Mesenchymal stem cell (in vitro differentiated cells and primary cell): ENCODE data around the gene EMID1.
A peak's percentile ranks its signal among the peaks of the same experiment; 100 is the strongest.

ENCODE experiments used
- DNase-seq: peaks from one replicate; pipeline ENCODE4 v3.0.0-alpha.2; 2013
- H2AFZ ChIP-seq: one replicate; pipeline ENCODE4 v1.6.1; 2013; ENCODE audit warnings: low read depth, mild to moderate bottlenecking, control low read depth, inconsistent platforms, low read length, moderate library complexity
- H2AK5ac ChIP-seq: 2 replicates; pipeline ENCODE4 v1.6.1; 2013; ENCODE audit warnings: low read length, moderate library complexity, mild to moderate bottlenecking, inconsistent platforms; ENCODE audit not compliant: severe bottlenecking
- H2BK120ac ChIP-seq: one replicate; pipeline ENCODE4 v1.6.1; 2013; ENCODE audit warnings: low read depth, mild to moderate bottlenecking, inconsistent platforms, low read length, moderate library complexity
- H2BK12ac ChIP-seq, 2 experiments: one replicate each; pipeline ENCODE4 v1.6.1; 2013; ENCODE audit warnings: inconsistent platforms in 2 of 2, low read length in 2 of 2, mild to moderate bottlenecking in 2 of 2, moderate library complexity in 2 of 2, control low read depth in 1 of 2
- H2BK15ac ChIP-seq: one replicate; pipeline ENCODE4 v1.6.1; 2013; ENCODE audit warnings: mild to moderate bottlenecking, low read depth, inconsistent platforms; ENCODE audit not compliant: poor library complexity, severe bottlenecking
- H2BK5ac ChIP-seq: 2 replicates; pipeline ENCODE4 v1.6.1; 2013; ENCODE audit warnings: low read depth, mild to moderate bottlenecking, low read length, control low read depth, inconsistent platforms; ENCODE audit not compliant: poor library complexity, severe bottlenecking
- H3K14ac ChIP-seq, 2 experiments: one replicate each; pipeline ENCODE4 v1.6.1; 2013; ENCODE audit warnings: inconsistent platforms in 2 of 2, low read length in 2 of 2, control low read depth in 1 of 2, mild to moderate bottlenecking in 1 of 2, moderate library complexity in 1 of 2
- H3K18ac ChIP-seq, 2 experiments: one replicate each; pipeline ENCODE4 v1.6.1; 2013; ENCODE audit warnings: inconsistent platforms in 2 of 2, low read length in 2 of 2, control low read depth in 1 of 2, low read depth in 1 of 2, mild to moderate bottlenecking in 1 of 2
- H3K23ac ChIP-seq, 2 experiments: one replicate each; pipeline ENCODE4 v1.6.1; 2013; ENCODE audit warnings: inconsistent platforms in 2 of 2, low read length in 2 of 2, mild to moderate bottlenecking in 2 of 2, moderate library complexity in 2 of 2, control low read depth in 1 of 2
- H3K27ac ChIP-seq: 2 replicates; pipeline ENCODE4 v1.5.1; 2013; ENCODE audit warnings: mild to moderate bottlenecking, moderate library complexity, low read length, control low read depth, inconsistent platforms; ENCODE audit not compliant: poor library complexity, severe bottlenecking
- H3K27me3 ChIP-seq, 2 experiments: 2 replicates each; pipeline versions ENCODE4 v1.6.1 to v1.7.0; 2013; ENCODE audit warnings: low read length in 2 of 2, mild to moderate bottlenecking in 2 of 2, moderate library complexity in 2 of 2, control low read depth in 1 of 2, inconsistent platforms in 1 of 2; ENCODE audit not compliant: control insufficient read depth in 1 of 2, insufficient read depth in 1 of 2
- H3K36me3 ChIP-seq, 2 experiments: 2 replicates each; pipeline versions ENCODE4 v1.6.1 to v1.7.0; 2013; ENCODE audit warnings: low read length in 2 of 2, control low read depth in 1 of 2, inconsistent platforms in 1 of 2, low read depth in 1 of 2, mild to moderate bottlenecking in 1 of 2; ENCODE audit not compliant: insufficient read depth in 2 of 2, control insufficient read depth in 1 of 2
- H3K4ac ChIP-seq, 2 experiments: one replicate each; pipeline ENCODE4 v1.6.1; 2013; ENCODE audit warnings: inconsistent platforms in 2 of 2, low read length in 2 of 2, mild to moderate bottlenecking in 2 of 2, moderate library complexity in 2 of 2, control low read depth in 1 of 2, low read depth in 1 of 2
- H3K4me1 ChIP-seq: 2 replicates; pipeline ENCODE4 v1.6.1; 2013; ENCODE audit warnings: low read depth, low read length, control low read depth; ENCODE audit not compliant: control insufficient read depth, insufficient read depth
- H3K4me2 ChIP-seq: 2 replicates; pipeline ENCODE4 v1.6.1; 2013; ENCODE audit warnings: low read length, mild to moderate bottlenecking, inconsistent platforms; ENCODE audit not compliant: poor library complexity, severe bottlenecking
- H3K4me3 ChIP-seq, 2 experiments: 2 replicates each; pipeline versions ENCODE4 v1.5.1 to v1.7.0; 2013; ENCODE audit warnings: low read length in 2 of 2, mild to moderate bottlenecking in 2 of 2, control low read depth in 1 of 2, low read depth in 1 of 2; ENCODE audit not compliant: insufficient read depth in 1 of 2
- H3K79me1 ChIP-seq: replicated peaks from 2 replicates; pipeline ENCODE4 v1.6.1; 2013; ENCODE audit warnings: mild to moderate bottlenecking, control low read depth, low read length, inconsistent platforms; ENCODE audit not compliant: poor library complexity, severe bottlenecking
- H3K9ac ChIP-seq: 2 replicates; pipeline ENCODE4 v1.7.0; 2013; ENCODE audit warnings: mild to moderate bottlenecking, low read length, moderate library complexity
- H3K9me3 ChIP-seq: 2 replicates; pipeline ENCODE4 v1.7.0; 2013; ENCODE audit warnings: mild to moderate bottlenecking, low read length; ENCODE audit not compliant: control insufficient read depth
- H4K8ac ChIP-seq: one replicate; pipeline ENCODE4 v1.6.1; 2013; ENCODE audit warnings: inconsistent platforms, mild to moderate bottlenecking, low read length, moderate library complexity
- H4K91ac ChIP-seq: one replicate; pipeline ENCODE4 v1.6.1; 2013; ENCODE audit warnings: mild to moderate bottlenecking, low read length, inconsistent platforms
- whole genome bisulfite sequencing: methylation state at CpG from one replicate; pipeline ENCODE4 v1.1.7; 2013; ENCODE audit warnings: mixed read lengths; 5-methylcytosine and 5-hydroxymethylcytosine counted together

Gene EMID1

DNA sequence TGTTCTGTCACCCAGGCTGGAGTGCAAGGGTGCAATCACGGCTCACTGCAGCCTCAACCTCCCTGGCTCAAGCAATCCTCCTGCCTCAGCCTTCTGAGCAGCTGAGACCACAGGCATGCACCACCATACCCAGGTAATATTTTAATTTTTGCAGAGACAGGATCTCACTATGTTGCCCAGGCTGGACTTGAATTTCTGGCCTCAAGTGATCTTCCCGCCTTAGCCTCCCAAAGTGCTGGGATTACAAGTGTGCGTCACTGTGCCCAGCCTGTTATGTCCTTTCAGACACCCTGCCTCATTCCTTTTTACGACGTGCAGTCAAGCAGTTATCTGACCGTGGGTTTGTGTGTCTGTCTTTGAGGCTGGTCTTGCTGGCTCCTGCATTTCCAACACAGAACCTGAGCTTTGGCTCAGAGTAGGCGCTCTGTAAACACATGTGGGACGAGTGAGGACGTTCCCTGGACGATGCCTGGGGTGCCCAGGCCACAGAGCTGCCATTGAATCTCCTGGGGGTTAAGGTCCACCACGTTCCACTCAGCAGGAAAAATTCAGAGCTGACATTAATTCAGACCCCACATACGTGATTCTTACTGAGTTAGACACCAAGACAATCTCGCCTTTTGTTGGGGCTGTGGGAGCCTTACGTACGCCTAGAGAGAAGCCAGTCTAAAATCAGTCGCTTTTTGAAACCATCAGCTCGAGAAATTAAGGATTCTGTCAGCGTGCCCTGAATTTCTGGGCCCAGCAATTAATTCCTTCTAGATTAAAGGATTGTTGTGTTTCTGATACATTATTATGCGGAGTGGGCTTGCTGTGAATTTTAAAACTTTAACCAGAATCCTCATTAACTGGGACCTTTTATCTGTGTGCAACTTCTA is 21.5 kb upstream of the EMID1 start:
- Histone ChIP-seq H2BK5ac (no peak overlapping the region), H2BK12ac (no peak overlapping the region), H3K18ac (no peak overlapping the region), H4K91ac (no peak overlapping the region), H3K4me1 (peaks cover 1% of the 10 kb centered on the region), H2BK120ac (no peak overlapping the region), H3K4me3 (no peak overlapping the region), H3K27me3 (peaks cover 3 to 15% of the 10 kb centered on the region in 2 experiments), H3K4ac (no peak overlapping the region), H2AK5ac (no peak overlapping the region), H3K4me2 (no peak overlapping the region), H3K14ac (peak overlapping the region in 1 of 2 experiments; percentile 35), H3K79me1 (no peaks in the 10 kb centered on the region), H2BK15ac (no peak overlapping the region), H3K9ac (no peak overlapping the region), H3K36me3 (no peaks in the 10 kb centered on the region), H3K27ac (no peak overlapping the region), H2AFZ (no peak overlapping the region), H4K8ac (no peak overlapping the region), H3K23ac (no peak overlapping the region), H3K9me3 (no peaks in the 10 kb centered on the region)
- DNase-seq = no peak
- 76% methylated on average over 19 of the region's 19 CpGs for WGBS

- H2AFZ ChIP-seq = no peak overlapping the region
- no peak overlapping the region for H4K8ac ChIP-seq
- H3K4ac ChIP-seq = no peak overlapping the region
- H3K14ac ChIP-seq = no peak overlapping the region
- no peak overlapping the region for H3K18ac ChIP-seq
- no peak overlapping the region for H2BK12ac ChIP-seq
- H3K23ac ChIP-seq = no peak overlapping the region
- H3K4me3 ChIP-seq = no peak overlapping the region
- no peaks in the 10 kb centered on the region for H3K36me3 ChIP-seq
- no peak overlapping the region for H2BK15ac ChIP-seq
- no peak overlapping the region for H4K91ac ChIP-seq
- 81% methylated on average over 12 of the region's 12 CpGs for WGBS
- no peak overlapping the region for H2BK120ac ChIP-seq
- no peak overlapping the region for H3K9ac ChIP-seq
- H2BK5ac ChIP-seq = no peak overlapping the region
- no peaks in the 10 kb centered on the region for H3K79me1 ChIP-seq
- H3K4me2 ChIP-seq = no peak overlapping the region
- H2AK5ac ChIP-seq = no peak overlapping the region
- peaks cover 9 to 17% of the 10 kb centered on the region in 2 experiments for H3K27me3 ChIP-seq
- H3K27ac ChIP-seq = no peak overlapping the region
- no peak for DNase-seq
- peaks cover 1% of the 10 kb centered on the region for H3K4me1 ChIP-seq
- H3K9me3 ChIP-seq = no peaks in the 10 kb centered on the region
Measured at GRCh38 chr22:29184849-29185490, 20.7 kb upstream of the EMID1 start.

- H3K79me1 ChIP-seq = no peaks in the 10 kb centered on the region
- no peak overlapping the region for H3K9ac ChIP-seq
- no peak overlapping the region for H2AK5ac ChIP-seq
- no peak overlapping the region for H3K4me3 ChIP-seq
- peaks cover 11 to 26% of the 10 kb centered on the region in 2 experiments for H3K27me3 ChIP-seq
- peaks cover 1% of the 10 kb centered on the region for H3K4me1 ChIP-seq
- H3K4ac ChIP-seq = no peak overlapping the region
- H3K23ac ChIP-seq = no peak overlapping the region
- WGBS = no CpG with 5 or more reads among the region's 1 CpG
- no peak overlapping the region for H2BK5ac ChIP-seq
- no peaks in the 10 kb centered on the region for H3K9me3 ChIP-seq
- H3K18ac ChIP-seq = no peak overlapping the region
- H3K36me3 ChIP-seq = no peaks in the 10 kb centered on the region
- H2BK12ac ChIP-seq = no peak overlapping the region
- H4K91ac ChIP-seq = no peak overlapping the region
- no peak overlapping the region for H3K4me2 ChIP-seq
- DNase-seq = no peak
- no peak overlapping the region for H4K8ac ChIP-seq
- H3K27ac ChIP-seq = no peak overlapping the region
- no peak overlapping the region for H2AFZ ChIP-seq
- no peak overlapping the region for H2BK15ac ChIP-seq
- H2BK120ac ChIP-seq = no peak overlapping the region
- no peak overlapping the region for H3K14ac ChIP-seq
Measured at GRCh38 chr22:29186302-29186701, 19.4 kb upstream of the EMID1 start.

DNA sequence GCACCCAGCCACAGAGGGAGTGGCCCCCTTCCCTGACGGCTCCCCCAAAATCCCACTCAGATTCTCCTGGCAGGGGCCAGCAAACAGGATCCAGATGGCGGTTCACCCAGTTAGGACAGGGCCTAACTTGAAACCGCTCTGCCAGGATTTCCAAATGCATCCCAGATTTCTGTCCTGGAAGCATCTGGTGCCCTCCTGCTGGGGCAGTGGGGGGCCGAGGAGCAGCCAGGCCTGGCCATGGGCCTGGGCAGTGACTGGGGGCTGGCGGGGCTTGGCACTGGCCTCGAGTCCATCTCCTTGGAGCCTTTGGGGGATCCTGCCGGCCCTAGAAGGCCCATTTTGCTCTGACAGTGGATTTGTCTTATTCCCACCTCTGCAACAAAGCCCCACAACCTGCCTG is 17.9 kb upstream of the EMID1 start:
- peaks cover 11 to 19% of the 10 kb centered on the region in 2 experiments for H3K27me3 ChIP-seq
- no peak overlapping the region for H3K18ac ChIP-seq
- no peak for DNase-seq
- H3K27ac ChIP-seq = no peak overlapping the region
- H3K9me3 ChIP-seq = no peaks in the 10 kb centered on the region
- no peak overlapping the region for H3K4ac ChIP-seq
- H2AFZ ChIP-seq = no peak overlapping the region
- no peak overlapping the region for H2AK5ac ChIP-seq
- H2BK12ac ChIP-seq = no peak overlapping the region
- H3K79me1 ChIP-seq = no peaks in the 10 kb centered on the region
- no peak overlapping the region for H2BK120ac ChIP-seq
- no peak overlapping the region for H3K14ac ChIP-seq
- H3K9ac ChIP-seq = no peak overlapping the region
- no peak overlapping the region for H2BK15ac ChIP-seq
- no peak overlapping the region for H3K23ac ChIP-seq
- no peak overlapping the region for H2BK5ac ChIP-seq
- 88% methylated on average over 5 of the region's 7 CpGs for WGBS
- H3K4me2 ChIP-seq = no peak overlapping the region
- H3K4me3 ChIP-seq = no peak overlapping the region
- H3K4me1 ChIP-seq = peaks cover 1% of the 10 kb centered on the region
- H4K8ac ChIP-seq = no peak overlapping the region
- H4K91ac ChIP-seq = no peak overlapping the region
- H3K36me3 ChIP-seq = no peaks in the 10 kb centered on the region
